HG03520 (cell line): ENCODE measurements around the gene PLCD3.

ENCODE experiments used
- ATAC-seq: cut with Tn5 transposase; IDR thresholded peaks from one replicate; pipeline ENCODE4 v1.9.1; 2021; ENCODE audit warnings: mild to moderate bottlenecking, moderate library complexity; ENCODE audit not compliant: unreplicated experiment

PLCD3 gene

DNA sequence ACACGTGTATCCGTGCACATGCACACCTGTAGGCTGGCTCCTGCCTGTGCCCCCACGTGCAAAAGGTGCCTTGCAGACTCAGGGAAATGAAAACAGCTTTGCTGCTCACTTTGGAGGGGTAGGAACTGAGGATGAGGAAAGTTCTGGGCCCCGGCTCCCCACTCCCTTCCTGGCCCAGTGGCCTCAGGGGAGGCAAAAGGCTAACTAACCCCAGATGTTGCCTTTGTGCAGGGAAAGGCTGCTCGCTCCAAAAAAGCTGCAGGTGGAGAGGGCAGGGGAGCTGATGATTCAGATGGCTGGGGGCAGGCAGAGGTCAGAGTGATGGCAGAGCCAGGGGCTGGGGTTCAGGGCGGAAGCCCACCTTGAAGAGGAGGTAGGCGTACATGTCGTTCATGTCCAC lies 12.4 kb downstream of the PLCD3 start:
- ATAC-seq, result no peak

- no peak for ATAC-seq
Measured at GRCh38 chr17:45118691-45119090, 13.6 kb downstream of the PLCD3 start.

- no peak for ATAC-seq
Measured at GRCh38 chr17:45117848-45118646, 14.3 kb downstream of the PLCD3 start.

DNA sequence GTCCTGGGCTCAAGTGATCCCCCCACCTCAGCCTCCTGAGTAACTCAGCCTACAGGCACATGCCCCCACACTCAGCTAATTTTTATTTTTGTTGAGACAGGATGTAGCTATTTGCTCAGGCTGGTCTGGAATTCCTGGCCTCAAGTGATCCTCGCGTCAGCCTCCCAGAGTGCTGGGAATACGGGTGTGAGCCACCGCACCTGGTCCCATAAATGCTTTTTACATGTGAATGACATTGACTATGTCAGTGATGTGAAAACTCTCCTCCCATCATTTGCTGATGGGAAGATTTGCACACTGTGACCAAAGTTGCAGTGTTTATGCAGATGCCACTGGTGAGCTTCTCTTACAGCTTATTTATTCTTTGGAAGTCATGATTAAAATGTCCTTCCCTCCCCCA lies 15.0 kb downstream of the PLCD3 start:
- ATAC-seq, result no peak

GRCh38 chr17:45116434-45117016 lies 15.8 kb downstream of the PLCD3 start:
- ATAC-seq, result no peak

DNA sequence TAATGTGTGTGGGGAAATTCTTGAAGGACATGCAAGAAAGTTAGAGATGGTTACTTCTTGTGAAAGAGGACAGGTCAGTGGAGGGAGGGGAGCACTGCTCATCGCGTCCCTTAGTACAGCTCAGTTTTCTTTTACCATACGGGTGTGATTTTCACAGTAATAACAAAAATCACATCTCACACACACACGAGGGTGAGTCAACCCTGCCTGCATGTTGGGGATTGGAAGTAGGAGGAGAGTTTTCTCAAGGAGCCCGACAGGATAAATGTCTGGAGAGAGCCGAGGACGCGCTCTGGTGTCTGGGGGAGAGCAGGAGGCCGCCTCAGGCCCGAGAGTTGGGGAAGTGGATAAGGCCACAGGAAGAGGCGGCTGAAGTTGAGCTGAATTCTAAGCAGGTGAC lies 16.4 kb downstream of the PLCD3 start:
- no peak for ATAC-seq

DNA sequence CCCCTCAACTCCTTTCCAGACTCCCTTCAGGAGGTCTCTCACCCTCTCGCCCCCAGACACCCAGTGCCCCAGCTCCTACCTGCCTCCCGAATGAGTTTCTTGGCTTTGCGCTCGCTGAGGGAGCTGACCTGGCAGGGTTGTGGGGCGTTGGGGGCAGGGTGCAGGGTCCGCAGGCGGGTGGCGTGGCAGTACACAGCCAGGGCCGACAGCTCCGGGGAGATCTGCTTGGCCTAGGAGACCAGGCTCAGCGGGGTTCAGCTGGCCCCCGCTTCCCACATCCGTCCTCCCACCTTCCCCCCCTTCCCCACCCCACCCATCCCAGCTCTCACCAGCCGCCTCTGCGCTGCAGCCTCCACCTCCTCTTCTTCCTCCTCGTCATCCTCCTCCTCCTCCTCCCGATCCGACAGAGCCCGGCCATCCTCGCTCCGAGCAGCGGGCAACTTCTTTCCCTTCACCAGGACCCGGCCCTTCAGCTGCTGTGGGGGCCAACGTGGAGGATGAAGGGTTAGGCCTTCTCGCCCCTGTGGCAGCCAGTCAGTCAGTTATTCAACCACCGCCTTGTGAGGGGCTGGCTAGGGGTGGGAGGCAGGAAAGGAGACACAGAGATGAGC lies 17.2 kb downstream of the PLCD3 start:
- no peak for ATAC-seq

DNA sequence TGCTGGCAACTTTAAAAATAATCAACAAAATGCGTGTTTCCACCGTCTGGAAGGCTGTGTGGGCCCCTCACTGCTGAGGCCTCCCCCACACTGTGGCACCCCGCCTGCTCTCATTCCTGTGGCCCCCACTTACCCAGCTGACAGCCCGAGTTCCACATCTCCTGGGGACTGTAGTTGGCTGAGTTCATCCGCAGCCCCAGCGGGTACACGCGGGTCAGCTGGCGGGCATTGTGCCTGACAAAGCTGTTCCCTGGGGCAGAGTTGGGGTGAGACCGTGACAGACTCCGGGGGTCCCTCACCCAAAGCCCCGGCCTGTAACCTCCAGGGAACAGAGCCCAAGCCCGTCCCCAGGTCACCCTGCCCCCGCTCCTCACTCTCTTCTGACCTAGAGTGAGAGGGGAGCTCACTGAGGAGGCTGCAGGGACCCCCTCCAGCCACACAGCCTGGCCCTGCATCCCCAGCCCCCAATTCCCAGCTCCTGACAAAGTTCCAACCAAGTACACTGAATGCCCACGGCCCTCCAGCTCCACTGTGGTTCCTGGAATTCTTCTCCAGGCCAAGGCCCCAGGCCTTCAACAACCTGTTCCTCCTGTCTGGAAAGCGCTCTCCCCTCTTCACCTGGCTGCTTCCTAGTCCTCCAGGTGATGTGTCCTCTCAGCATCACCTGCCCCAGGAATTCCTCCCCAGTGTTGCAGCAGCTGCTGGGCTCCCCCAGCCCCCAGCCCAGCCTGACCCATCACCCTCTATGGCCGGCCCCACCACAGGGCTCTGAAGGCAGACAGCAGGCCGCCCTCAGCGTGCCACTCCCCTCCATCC lies 18.0 kb downstream of the PLCD3 start:
- ATAC-seq, result no peak

DNA sequence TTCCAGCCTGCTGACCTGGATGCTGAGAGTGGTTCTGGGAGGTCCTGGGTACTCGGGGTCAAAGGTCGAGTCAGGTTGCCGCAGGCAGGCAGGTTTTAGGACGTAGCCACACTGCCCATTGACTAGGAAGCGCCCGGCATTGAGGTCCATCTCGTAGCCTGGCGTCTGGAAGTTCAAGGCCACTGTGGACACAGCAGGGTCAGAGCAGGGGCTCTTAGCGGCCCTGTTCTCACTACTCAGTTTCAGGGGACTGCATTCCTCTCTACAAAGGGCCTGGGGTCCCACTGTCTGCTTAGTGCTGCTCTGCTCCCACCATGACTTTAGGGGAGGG lies 18.9 kb downstream of the PLCD3 start:
- ATAC-seq, result no peak

DNA sequence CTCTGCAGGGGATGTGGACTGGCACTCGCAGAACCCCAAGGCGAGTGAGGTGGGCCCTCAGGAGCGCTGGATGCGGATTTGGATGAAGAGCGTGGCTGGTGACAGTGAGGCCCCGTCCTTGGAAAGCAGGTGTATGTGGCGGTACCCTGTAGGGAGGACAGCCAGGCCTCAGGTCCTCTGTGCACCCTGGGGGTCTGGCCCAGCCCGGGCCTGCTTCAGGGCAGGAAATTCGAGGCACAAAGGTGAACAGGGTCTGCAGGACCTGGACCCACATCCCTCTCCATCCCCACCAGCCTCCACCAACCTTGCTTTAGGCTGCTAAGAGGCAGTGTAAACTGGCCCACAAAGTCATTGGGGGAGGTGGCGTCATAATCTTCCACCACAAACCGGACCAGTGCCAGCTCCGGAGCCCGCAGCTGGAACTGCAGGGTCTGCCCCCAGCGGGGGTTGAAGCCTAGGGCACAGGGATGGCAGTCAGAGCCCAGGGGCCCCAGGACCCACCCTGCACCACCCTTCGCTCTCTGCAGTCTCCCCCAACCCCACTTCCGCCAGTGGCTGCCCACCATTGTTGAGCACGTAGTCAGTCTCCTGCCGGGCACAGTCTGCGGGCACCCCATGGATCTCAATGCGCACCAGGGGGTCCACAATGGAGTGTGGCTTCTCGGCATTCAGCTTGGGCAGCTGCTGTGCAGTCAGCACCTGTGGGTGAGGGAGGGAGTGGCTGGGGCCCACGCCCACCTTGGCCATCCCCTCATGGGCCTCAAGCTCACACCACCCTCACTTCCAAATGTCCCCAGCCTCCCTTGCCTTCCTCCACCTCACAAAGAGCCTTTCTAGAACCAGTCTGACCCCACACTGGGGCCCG lies 19.5 kb downstream of the PLCD3 start:
- no peak for ATAC-seq

- no peak for ATAC-seq
Measured at GRCh38 chr17:45111850-45112249, 20.5 kb downstream of the PLCD3 start.

- ATAC-seq, result no peak
Measured at GRCh38 chr17:45110676-45111611, 21.4 kb downstream of the PLCD3 start.

DNA sequence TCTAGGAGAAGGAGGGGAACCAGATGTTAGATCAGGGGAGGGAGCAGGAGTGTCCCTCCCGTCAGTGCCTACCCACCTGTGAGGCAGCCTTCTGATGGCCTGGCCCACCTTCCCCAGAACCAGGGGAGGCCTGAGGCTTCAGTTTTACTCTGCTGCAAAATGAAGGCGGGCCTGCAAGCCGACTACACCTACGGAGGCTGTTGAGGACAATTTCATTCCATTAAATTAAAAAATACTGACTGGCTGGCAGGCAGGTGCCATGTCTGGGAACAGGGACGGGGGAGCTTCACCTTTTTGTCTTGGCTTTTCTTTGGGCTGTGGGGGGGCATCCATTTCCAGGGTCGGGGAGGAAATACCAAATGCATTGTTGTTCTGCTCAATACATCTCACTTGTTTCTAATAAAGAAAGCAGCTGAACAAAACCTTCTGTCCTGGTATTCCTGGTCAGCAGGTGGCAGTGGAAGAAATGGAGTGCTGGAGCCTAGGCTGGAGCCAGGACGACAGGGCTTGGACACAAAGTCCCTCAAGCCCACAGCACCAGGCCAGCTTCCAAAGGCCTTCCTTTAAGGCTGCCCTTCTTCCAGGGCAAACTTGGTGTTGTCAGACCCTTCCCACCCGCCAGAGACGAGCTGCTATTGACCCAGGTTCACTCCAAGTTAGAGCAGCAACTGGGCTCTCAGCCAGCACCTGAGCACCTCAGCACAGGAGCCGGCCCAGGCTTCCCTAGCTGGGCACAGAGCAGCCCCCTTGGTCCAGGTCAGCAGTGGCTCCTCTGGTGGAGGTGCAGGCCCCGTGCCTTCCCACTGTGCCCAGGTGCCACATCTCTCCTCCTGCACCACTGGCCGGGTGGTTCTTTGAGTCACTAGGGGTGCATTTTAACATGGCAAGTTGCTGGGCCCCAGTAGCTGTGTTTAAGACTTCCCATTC lies 23.5 kb downstream of the PLCD3 start:
- no peak for ATAC-seq

GRCh38 chr17:45108051-45108450 lies 24.3 kb downstream of the PLCD3 start:
- ATAC-seq, result no peak

GRCh38 chr17:45107293-45108010 lies 24.9 kb downstream of the PLCD3 start:
- ATAC-seq, result no peak

- no peak for ATAC-seq
Measured at GRCh38 chr17:45106582-45106981, 25.7 kb downstream of the PLCD3 start.

GRCh38 chr17:45106096-45106495 lies 26.2 kb downstream of the PLCD3 start:
- no peak for ATAC-seq
